ENCODE results near the gene MRPL53. TPM values are rescaled to one million over a fixed set of nuclear protein-coding genes. Genes with fewer than 3 reads are reported as not detected.

Gene MRPL53
- total and polyA plus RNA-seq, 2 of the 8 experiments (the other 6 are each of a cell fraction or from before 2014, with no cell fraction given): 36.6 to 46.3 TPM

- Histone ChIP-seq H2AFZ (ENCODE audit: low read length) (no peak overlapping the region), H3K27me3 (replicated peaks in 1 of 4; ENCODE audit: control insufficient read depth in 3 of 4, extremely low read depth in 1 of 4, insufficient read depth in 3 of 4, low read length in 3 of 4) (no peaks in the 10 kb centered on the region), H2BK5ac (ENCODE audit: low read depth, low read length) (no peak overlapping the region), H3K23me2 (ENCODE audit: low read depth, low read length) (peaks cover 17% of the 10 kb centered on the region), H4K5ac (ENCODE audit: insufficient read length, low read depth, low read length) (no peak overlapping the region), H4K8ac (ENCODE audit: extremely low read depth, insufficient read depth, low read length) (no peak overlapping the region; the same call in 1 of the 2 replicates), H4K20me1 (replicated peaks in 1 of 2; ENCODE audit: control insufficient read depth in 1 of 2, insufficient read depth in 2 of 2, low read length in 2 of 2) (no peaks in the 10 kb centered on the region), H2BK120ac (replicated peaks; ENCODE audit: low read depth, low read length) (no peak overlapping the region), H3K79me1 (ENCODE audit: low read depth, low read length) (no peaks in the 10 kb centered on the region; the same call in none of the 2 replicates), H3K14ac (ENCODE audit: insufficient read length) (no peak overlapping the region), H2BK20ac (ENCODE audit: low read length) (no peak overlapping the region), H2BK12ac (ENCODE audit: low read depth, low read length) (no peak overlapping the region), H3K36me3 (ENCODE audit: control insufficient read depth in 2 of 4, insufficient read depth in 4 of 4, low read length in 3 of 4) (peaks cover 0 to 12% (median 2%) of the 10 kb centered on the region in 4 experiments; a peak in 4 of 8 replicates), H3K4me3 (ENCODE audit: extremely low read depth in 1 of 4, insufficient read depth in 2 of 4, low read depth in 3 of 4, low read length in 4 of 4) (no peak overlapping the region), H3K4me2 (ENCODE audit: insufficient read depth in 1 of 2, low read depth in 2 of 2, low read length in 2 of 2) (no peak overlapping the region), H3K23ac (ENCODE audit: insufficient read length) (no peak overlapping the region), H3K56ac (replicated peaks; ENCODE audit: insufficient read length, low read depth, low read length) (no peak overlapping the region), H2BK15ac (ENCODE audit: low read length) (no peak overlapping the region), H3K9me3 (ENCODE audit: insufficient read depth in 2 of 2, low read depth in 1 of 2, low read length in 1 of 2) (no peaks in the 10 kb centered on the region), H3K18ac (ENCODE audit: extremely low read depth, low read length) (no peak overlapping the region), H3K4me1 (replicated peaks in 1 of 4; ENCODE audit: control insufficient read depth in 3 of 4, insufficient read depth in 4 of 4, low read length in 3 of 4) (peaks cover 0 to 2% (median 0%) of the 10 kb centered on the region in 4 experiments; a peak in 2 of 7 replicates), H4K91ac (replicated peaks; ENCODE audit: insufficient read length, low read length) (no peak overlapping the region), H2AK5ac (ENCODE audit: low read depth, low read length) (no peak overlapping the region), H3K9ac (replicated peaks in 1 of 4; ENCODE audit: extremely low read depth in 1 of 4, low read depth in 3 of 4, low read length in 3 of 4) (no peak overlapping the region), H3K4ac (replicated peaks; ENCODE audit: insufficient read length, low read depth, low read length) (no peak overlapping the region), H3K79me2 (ENCODE audit: control insufficient read depth in 1 of 2, insufficient read depth in 2 of 2, low read length in 2 of 2) (peaks cover 0 to 10% of the 10 kb centered on the region in 2 experiments; a peak in 1 of 4 replicates), H3K27ac (ENCODE audit: low read depth, low read length) (no peak overlapping the region)
- FAIRE-seq: no peak
- ChIA-PET POLR2A (ENCODE audit: partially characterized antibody) (interaction anchor here (0.7 to 10.5 kb wide), 8 partner anchors 8 to 36 kb away, joined by 3 to 89 read pairs (median 4); partner anchors contain the start of genes CCDC142, INO80B, MRPL53 and RTKN), CTCF (ENCODE audit: partially characterized antibody) (interaction anchor here (0.6 to 10.5 kb wide), 17 partner anchors 9 to 337 kb away, joined by 3 to 86 read pairs (median 3); partner anchors contain the start of genes CCDC142, M1AP, MRPL53 and TTC31)
- 93% methylated on average over 19 of the region's 20 CpGs; no CpG with 5 or more reads in 1 of the 2 experiments for WGBS, 2 experiments (ENCODE audit: extremely low coverage in 1 of 2, insufficient coverage in 1 of 2, insufficient read length in 1 of 2, insufficient replicate concordance in 2 of 2, low coverage in 1 of 2, low lambda C conversion rate in 2 of 2, missing lambda C conversion rate in 1 of 2)
- DNase-seq (ENCODE audit: low read depth in 1 of 2, low spot score in 2 of 2): no peak
- TF ChIP-seq SIRT6 (IDR thresholded peaks at IDR 0.05; ENCODE audit: low read length) (no peak), POU5F1 (IDR thresholded peaks at IDR 0.05; ENCODE audit: low read depth, low read length) (no peak), POLR2A (IDR thresholded peaks at IDR 0.05; ENCODE audit: control extremely low read depth in 1 of 2, low read depth in 2 of 2, low read length in 2 of 2) (no peak; a peak in 1 of 3 replicates), SAP30 (IDR thresholded peaks at IDR 0.05; ENCODE audit: insufficient read depth, insufficient replicate concordance, low read length) (no peak), E2F6 (IDR thresholded peaks at IDR 0.05) (no peak), PHF8 (conservative IDR thresholded peaks at IDR 0.05; ENCODE audit: low read depth, low read length) (no peak), RAD21 (IDR thresholded peaks at IDR 0.05 in 1 of 2, conservative IDR thresholded peaks at IDR 0.05 in 1 of 2; ENCODE audit: low read depth in 2 of 2, low read length in 2 of 2) (no peak), RFX5 (IDR thresholded peaks at IDR 0.05; ENCODE audit: borderline replicate concordance, low read depth, low read length) (no peak), TBP (IDR thresholded peaks at IDR 0.05; ENCODE audit: low read depth, low read length) (no peak), HDAC6 (IDR thresholded peaks at IDR 0.05; ENCODE audit: low read depth, low read length) (no peak)
These were observed 10.3 kb downstream of the MRPL53 start for GRCh38 chr2:74462054-74462785.
